Measurements from ENCODE around the gene TCHH.

Gene TCHH

GRCh38 chr1:152115344-152115743, at the start of gene TCHH:
TSS of gene TCHH (minus strand) at chr1:152115444. CDS start at chr1:152114080, 1,364 bp downstream.
- Histone ChIP-seq H4K20me1 (ENCODE audit: insufficient read depth, low read length) (no peaks in the 10 kb centered on the region), H3K27me3 (ENCODE audit: low read depth, low read length) (peaks cover 48% of the 10 kb centered on the region), H3K36me3 (replicated peaks; ENCODE audit: low read depth, low read length) (no peaks in the 10 kb centered on the region), H3K79me2 (ENCODE audit: low read length) (no peaks in the 10 kb centered on the region), H3K4me3 (ENCODE audit: low read length) (no peak within 1 kb of the TSS), H2AFZ (ENCODE audit: low read depth, low read length) (no peak within 1 kb of the TSS), H3K4me2 (ENCODE audit: low read length) (no peak within 1 kb of the TSS), H3K9me3 (ENCODE audit: insufficient read depth, low read length) (peaks cover 16% of the 10 kb centered on the region; the same call in 1 of the 2 replicates), H3K9ac (ENCODE audit: low read length) (no peak within 1 kb of the TSS), H3K27ac (ENCODE audit: low read length) (no peak within 1 kb of the TSS), H3K4me1 (ENCODE audit: low read length) (no peaks in the 10 kb centered on the region)
- TF ChIP-seq CTCF (IDR thresholded peaks at IDR 0.05; ENCODE audit: low read depth, low read length) (no peak), EZH2phosphoT487 (IDR thresholded peaks at IDR 0.05; ENCODE audit: low read depth) (no peak)

- no peak overlapping the region for H2AFZ ChIP-seq (ENCODE audit: low read depth, low read length)
- H3K4me2 ChIP-seq (ENCODE audit: low read length): no peak overlapping the region
- no peak overlapping the region for H3K9ac ChIP-seq (ENCODE audit: low read length)
- no peaks in the 10 kb centered on the region for H3K9me3 ChIP-seq (ENCODE audit: insufficient read depth, low read length)
- no peaks in the 10 kb centered on the region for H3K79me2 ChIP-seq (ENCODE audit: low read length)
- H3K27me3 ChIP-seq (ENCODE audit: low read depth, low read length): no peaks in the 10 kb centered on the region
- H4K20me1 ChIP-seq (ENCODE audit: insufficient read depth, low read length): no peaks in the 10 kb centered on the region
- no peaks in the 10 kb centered on the region for H3K36me3 ChIP-seq (replicated peaks; ENCODE audit: low read depth, low read length)
- TF ChIP-seq EZH2phosphoT487 (IDR thresholded peaks at IDR 0.05; ENCODE audit: low read depth) (no peak), CTCF (IDR thresholded peaks at IDR 0.05; ENCODE audit: low read depth, low read length) (no peak)
- no peak overlapping the region for H3K4me3 ChIP-seq (ENCODE audit: low read length)
- peaks cover 23% of the 10 kb centered on the region for H3K4me1 ChIP-seq (ENCODE audit: low read length)
- H3K27ac ChIP-seq (ENCODE audit: low read length): no peak overlapping the region
Measured at GRCh38 chr1:152164517-152165136, 49.4 kb upstream of the TCHH start.

- H3K36me3 ChIP-seq (replicated peaks; ENCODE audit: low read depth, low read length): no peaks in the 10 kb centered on the region
- no peaks in the 10 kb centered on the region for H3K27me3 ChIP-seq (ENCODE audit: low read depth, low read length)
- no peak overlapping the region for H3K4me2 ChIP-seq (ENCODE audit: low read length)
- no peak for TF ChIP-seq CTCF (IDR thresholded peaks at IDR 0.05; ENCODE audit: low read depth, low read length)
- no peak for TF ChIP-seq EZH2phosphoT487 (IDR thresholded peaks at IDR 0.05; ENCODE audit: low read depth)
- H3K9ac ChIP-seq (ENCODE audit: low read length): no peak overlapping the region
- no peak overlapping the region for H3K4me3 ChIP-seq (ENCODE audit: low read length)
- H3K79me2 ChIP-seq (ENCODE audit: low read length): no peaks in the 10 kb centered on the region
- H3K27ac ChIP-seq (ENCODE audit: low read length): no peak overlapping the region
- no peaks in the 10 kb centered on the region for H4K20me1 ChIP-seq (ENCODE audit: insufficient read depth, low read length)
- H2AFZ ChIP-seq (ENCODE audit: low read depth, low read length): no peak overlapping the region
- H3K4me1 ChIP-seq (ENCODE audit: low read length): peaks cover 16% of the 10 kb centered on the region
- no peaks in the 10 kb centered on the region for H3K9me3 ChIP-seq (ENCODE audit: insufficient read depth, low read length)
Measured at GRCh38 chr1:152162792-152163463, 47.7 kb upstream of the TCHH start.

GRCh38 chr1:152160576-152160975, 45.3 kb upstream of the TCHH start:
- H3K4me1 ChIP-seq (ENCODE audit: low read length): peaks cover 12% of the 10 kb centered on the region
- H3K27me3 ChIP-seq (ENCODE audit: low read depth, low read length): no peaks in the 10 kb centered on the region
- no peaks in the 10 kb centered on the region for H3K79me2 ChIP-seq (ENCODE audit: low read length)
- TF ChIP-seq EZH2phosphoT487 (IDR thresholded peaks at IDR 0.05; ENCODE audit: low read depth) (no peak), CTCF (IDR thresholded peaks at IDR 0.05; ENCODE audit: low read depth, low read length) (no peak)
- no peak overlapping the region for H2AFZ ChIP-seq (ENCODE audit: low read depth, low read length)
- no peaks in the 10 kb centered on the region for H3K9me3 ChIP-seq (ENCODE audit: insufficient read depth, low read length)
- H3K36me3 ChIP-seq (replicated peaks; ENCODE audit: low read depth, low read length): no peaks in the 10 kb centered on the region
- no peak overlapping the region for H3K4me3 ChIP-seq (ENCODE audit: low read length)
- no peaks in the 10 kb centered on the region for H4K20me1 ChIP-seq (ENCODE audit: insufficient read depth, low read length)
- H3K9ac ChIP-seq (ENCODE audit: low read length): no peak overlapping the region
- H3K4me2 ChIP-seq (ENCODE audit: low read length): no peak overlapping the region
- H3K27ac ChIP-seq (ENCODE audit: low read length): no peak overlapping the region

All from OCI-LY3 (cell line).